Adipocyte (in vitro differentiated cells): ENCODE results near the gene SULT1C3.

Source experiments
- DNase-seq: peaks from one replicate; pipeline ENCODE4 v3.0.0-alpha.2; 2015; ENCODE audit warnings: low read depth
- H3K27me3 ChIP-seq: replicated peaks from 2 replicates; pipeline ENCODE4 v1.7.0; 2013; ENCODE audit warnings: mild to moderate bottlenecking, low read length, moderate library complexity; ENCODE audit not compliant: control insufficient read depth, insufficient read depth
- H3K36me3 ChIP-seq: 2 replicates; pipeline ENCODE4 v1.7.0; 2013; ENCODE audit warnings: low read length, mild to moderate bottlenecking, moderate library complexity; ENCODE audit not compliant: control insufficient read depth, insufficient read depth, severe bottlenecking
- H3K4me1 ChIP-seq: 2 replicates; pipeline ENCODE4 v1.7.0; 2013; ENCODE audit warnings: mild to moderate bottlenecking, low read length, moderate library complexity; ENCODE audit not compliant: control insufficient read depth, insufficient read depth
- H3K4me3 ChIP-seq: 2 replicates; pipeline ENCODE4 v1.7.0; 2013; ENCODE audit warnings: mild to moderate bottlenecking, low read length, moderate library complexity
- H3K9ac ChIP-seq: 2 replicates; pipeline ENCODE4 v1.7.0; 2013; ENCODE audit warnings: mild to moderate bottlenecking, low read length, moderate library complexity
- H3K9me3 ChIP-seq: 2 replicates; pipeline ENCODE4 v1.7.0; 2013; ENCODE audit warnings: mild to moderate bottlenecking, low read length, moderate library complexity; ENCODE audit not compliant: control insufficient read depth

Gene SULT1C3

GRCh38 chr2:108220942-108221541, 18.7 kb upstream of the SULT1C3 start:
- Histone ChIP-seq H3K27me3 (no peaks in the 10 kb centered on the region), H3K36me3 (no peaks in the 10 kb centered on the region), H3K9ac (no peak overlapping the region), H3K4me1 (peaks cover 16% of the 10 kb centered on the region), H3K4me3 (no peak overlapping the region), H3K9me3 (peaks cover 12% of the 10 kb centered on the region)
- no peak for DNase-seq

GRCh38 chr2:108222261-108222660, 17.5 kb upstream of the SULT1C3 start:
- DNase-seq: no peak
- H3K9ac ChIP-seq: no peak overlapping the region

GRCh38 chr2:108223573-108223972, 16.2 kb upstream of the SULT1C3 start:
- H3K36me3 ChIP-seq: no peaks in the 10 kb centered on the region
- no peak overlapping the region for H3K4me3 ChIP-seq

More at GRCh38 chr2:108222261-108222660, 17.5 kb upstream of the SULT1C3 start:
- H3K9me3 ChIP-seq: peaks cover 12% of the 10 kb centered on the region
- H3K4me1 ChIP-seq: peaks cover 14% of the 10 kb centered on the region
- no peak overlapping the region for H3K4me3 ChIP-seq
- H3K27me3 ChIP-seq: no peaks in the 10 kb centered on the region
- H3K36me3 ChIP-seq: no peaks in the 10 kb centered on the region

GRCh38 chr2:108224022-108224421, 15.7 kb upstream of the SULT1C3 start:
- Histone ChIP-seq H3K4me1 (peaks cover 14% of the 10 kb centered on the region), H3K9ac (no peak overlapping the region), H3K9me3 (peaks cover 12% of the 10 kb centered on the region), H3K36me3 (no peaks in the 10 kb centered on the region), H3K27me3 (no peaks in the 10 kb centered on the region), H3K4me3 (no peak overlapping the region)
- no peak for DNase-seq

More at GRCh38 chr2:108223573-108223972, 16.2 kb upstream of the SULT1C3 start:
- no peak for DNase-seq
- H3K9ac ChIP-seq: no peak overlapping the region
- H3K4me1 ChIP-seq: peaks cover 14% of the 10 kb centered on the region
- H3K9me3 ChIP-seq: peaks cover 12% of the 10 kb centered on the region
- no peaks in the 10 kb centered on the region for H3K27me3 ChIP-seq

- no peaks in the 10 kb centered on the region for H3K27me3 ChIP-seq
- H3K4me1 ChIP-seq: no peaks in the 10 kb centered on the region
- peaks cover 17% of the 10 kb centered on the region for H3K9me3 ChIP-seq
- no peak for DNase-seq
- no peak overlapping the region for H3K9ac ChIP-seq
- H3K4me3 ChIP-seq: no peak overlapping the region
- H3K36me3 ChIP-seq: no peaks in the 10 kb centered on the region
Measured at GRCh38 chr2:108226564-108226963, 13.2 kb upstream of the SULT1C3 start.

- no peaks in the 10 kb centered on the region for H3K4me1 ChIP-seq
- no peak for DNase-seq
- H3K9ac ChIP-seq: no peak overlapping the region
- no peaks in the 10 kb centered on the region for H3K36me3 ChIP-seq
- no peaks in the 10 kb centered on the region for H3K27me3 ChIP-seq
- peaks cover 14% of the 10 kb centered on the region for H3K9me3 ChIP-seq
- no peak overlapping the region for H3K4me3 ChIP-seq
Measured at GRCh38 chr2:108228006-108228405, 11.8 kb upstream of the SULT1C3 start.

GRCh38 chr2:108228537-108228936, 11.2 kb upstream of the SULT1C3 start:
- peaks cover 8% of the 10 kb centered on the region for H3K9me3 ChIP-seq
- H3K4me3 ChIP-seq: no peak overlapping the region
- H3K4me1 ChIP-seq: no peaks in the 10 kb centered on the region
- no peak overlapping the region for H3K9ac ChIP-seq
- no peak for DNase-seq
- no peaks in the 10 kb centered on the region for H3K27me3 ChIP-seq
- H3K36me3 ChIP-seq: no peaks in the 10 kb centered on the region

GRCh38 chr2:108229875-108230274, 9.9 kb upstream of the SULT1C3 start:
- Histone ChIP-seq H3K27me3 (no peaks in the 10 kb centered on the region), H3K9me3 (peaks cover 4% of the 10 kb centered on the region), H3K4me3 (no peak overlapping the region), H3K36me3 (no peaks in the 10 kb centered on the region), H3K9ac (no peak overlapping the region), H3K4me1 (no peaks in the 10 kb centered on the region)
- no peak for DNase-seq

- no peak for DNase-seq
- H3K9ac ChIP-seq: no peak overlapping the region
- no peaks in the 10 kb centered on the region for H3K27me3 ChIP-seq
- H3K36me3 ChIP-seq: no peaks in the 10 kb centered on the region
- H3K4me1 ChIP-seq: no peaks in the 10 kb centered on the region
- H3K9me3 ChIP-seq: peaks cover 11% of the 10 kb centered on the region
- H3K4me3 ChIP-seq: no peak overlapping the region
Measured at GRCh38 chr2:108235577-108235976, 4.2 kb upstream of the SULT1C3 start.

- H3K4me3 ChIP-seq: no peak overlapping the region
- no peaks in the 10 kb centered on the region for H3K36me3 ChIP-seq
- no peaks in the 10 kb centered on the region for H3K27me3 ChIP-seq
- H3K4me1 ChIP-seq: no peaks in the 10 kb centered on the region
- H3K9ac ChIP-seq: no peak overlapping the region
- H3K9me3 ChIP-seq: peaks cover 11% of the 10 kb centered on the region
- no peak for DNase-seq
Measured at GRCh38 chr2:108236676-108237335, 3.0 kb upstream of the SULT1C3 start.

- Histone ChIP-seq H3K27me3 (no peaks in the 10 kb centered on the region), H3K36me3 (no peaks in the 10 kb centered on the region), H3K9ac (no peak overlapping the region), H3K4me3 (no peak overlapping the region), H3K4me1 (peaks cover 20% of the 10 kb centered on the region), H3K9me3 (peaks cover 15% of the 10 kb centered on the region)
- DNase-seq: no peak
Measured at GRCh38 chr2:108240966-108241365, 1.2 kb downstream of the SULT1C3 start.
